HG02981 (cell line): ENCODE measurements around the gene BBLN.

ENCODE experiments used
- ATAC-seq: cut with Tn5 transposase; IDR thresholded peaks from one replicate; pipeline ENCODE4 v1.9.1; 2021; ENCODE audit warnings: mild to moderate bottlenecking, moderate library complexity; ENCODE audit not compliant: unreplicated experiment

Gene BBLN

GRCh38 chr9:128188209-128188608, 28.1 kb downstream of the BBLN start:
- no peak for ATAC-seq

- ATAC-seq = no peak
These were observed 29.9 kb downstream of the BBLN start for GRCh38 chr9:128190013-128190412.

GRCh38 chr9:128190516-128191405, 30.7 kb downstream of the BBLN start:
- ATAC-seq = peak; percentile 10

GRCh38 chr9:128191406-128192046, 31.5 kb downstream of the BBLN start, which contains the start of gene CIZ1:
Gene CIZ1, minus strand, starts transcription at chr9:128191572. Its CDS starts 715 bp downstream, at chr9:128190857.
- peak; percentile 71 for ATAC-seq

- ATAC-seq = peak; percentile 38
These were observed 32.7 kb downstream of the BBLN start for GRCh38 chr9:128192601-128193371.

- no peak for ATAC-seq
These were observed 33.5 kb downstream of the BBLN start for GRCh38 chr9:128193469-128194096.

- ATAC-seq = no peak
These were observed 41.6 kb downstream of the BBLN start for GRCh38 chr9:128201441-128202369.

- no peak for ATAC-seq
These were observed 42.6 kb downstream of the BBLN start for GRCh38 chr9:128202648-128203023.

- ATAC-seq = peak; percentile 71
These were observed 43.1 kb downstream of the BBLN start, which contains the start of gene DNM1 for GRCh38 chr9:128203024-128203706. Gene DNM1, plus strand, starts transcription at chr9:128203379. Its CDS starts 92 bp downstream, at chr9:128203471.

GRCh38 chr9:128203707-128204551, 43.9 kb downstream of the BBLN start:
- no peak for ATAC-seq

GRCh38 chr9:128204858-128205257, 44.8 kb downstream of the BBLN start:
- ATAC-seq = no peak

- no peak for ATAC-seq
These were observed 45.4 kb downstream of the BBLN start for GRCh38 chr9:128205296-128205944.

- ATAC-seq = no peak
These were observed 46.4 kb downstream of the BBLN start for GRCh38 chr9:128206484-128206883.

- ATAC-seq = no peak
These were observed 47.1 kb downstream of the BBLN start for GRCh38 chr9:128206916-128207910.

- no peak for ATAC-seq
These were observed 48.3 kb downstream of the BBLN start for GRCh38 chr9:128208386-128208785.

GRCh38 chr9:128208946-128209669, 49.0 kb downstream of the BBLN start:
- no peak for ATAC-seq
